Measurements from ENCODE around the gene ZNF33B.

The ZNF33B gene

GRCh38 chr10:42648512-42648911, 10.1 kb upstream of the ZNF33B start:
- Histone ChIP-seq H3K79me2 (ENCODE audit: control insufficient read depth, low read length) (no peaks in the 10 kb centered on the region), H3K4me3 (ENCODE audit: low read length) (no peak overlapping the region), H3K36me3 (ENCODE audit: control insufficient read depth, low read length) (peaks cover 2% of the 10 kb centered on the region; the same call in 1 of the 2 replicates), H3K4me1 (ENCODE audit: control insufficient read depth, low read length) (peaks cover 10% of the 10 kb centered on the region), H4K20me1 (ENCODE audit: control insufficient read depth, insufficient read depth, low read depth, low read length) (no peaks in the 10 kb centered on the region), H3F3A (ENCODE audit: control insufficient read depth, insufficient read depth) (no peaks in the 10 kb centered on the region), H3K9me3 (ENCODE audit: control insufficient read depth, insufficient read depth, low read length) (peaks cover 14% of the 10 kb centered on the region; the same call in 1 of the 2 replicates), H3K27me3 (ENCODE audit: control insufficient read depth, low read length) (no peaks in the 10 kb centered on the region), H3K4me2 (ENCODE audit: low read length) (no peak overlapping the region), H3K27ac (ENCODE audit: low read depth, low read length) (no peak overlapping the region), H3K9me2 (replicated peaks; ENCODE audit: control insufficient read depth, low read length) (no peaks in the 10 kb centered on the region)
- TF ChIP-seq EZH2phosphoT487 (IDR thresholded peaks at IDR 0.05; ENCODE audit: borderline replicate concordance, low read length) (no peak), CTCF (IDR thresholded peaks at IDR 0.05; ENCODE audit: low read depth, low read length, poor library complexity, severe bottlenecking) (no peak)

- H3K4me1 ChIP-seq (ENCODE audit: control insufficient read depth, low read length) = peaks cover 10% of the 10 kb centered on the region
- H3K9me2 ChIP-seq (replicated peaks; ENCODE audit: control insufficient read depth, low read length) = no peaks in the 10 kb centered on the region
- no peaks in the 10 kb centered on the region for H3K27me3 ChIP-seq (ENCODE audit: control insufficient read depth, low read length)
- H3K9me3 ChIP-seq (ENCODE audit: control insufficient read depth, insufficient read depth, low read length) = peaks cover 14% of the 10 kb centered on the region; the same call in 1 of the 2 replicates
- H3K27ac ChIP-seq (ENCODE audit: low read depth, low read length) = no peak overlapping the region
- no peak overlapping the region for H3K4me2 ChIP-seq (ENCODE audit: low read length)
- H3K79me2 ChIP-seq (ENCODE audit: control insufficient read depth, low read length) = no peaks in the 10 kb centered on the region
- TF ChIP-seq CTCF (IDR thresholded peaks at IDR 0.05; ENCODE audit: low read depth, low read length, poor library complexity, severe bottlenecking) (no peak), EZH2phosphoT487 (IDR thresholded peaks at IDR 0.05; ENCODE audit: borderline replicate concordance, low read length) (no peak)
- no peak overlapping the region for H3K4me3 ChIP-seq (ENCODE audit: low read length)
- H3F3A ChIP-seq (ENCODE audit: control insufficient read depth, insufficient read depth) = no peaks in the 10 kb centered on the region
- H4K20me1 ChIP-seq (ENCODE audit: control insufficient read depth, insufficient read depth, low read depth, low read length) = no peaks in the 10 kb centered on the region
- H3K36me3 ChIP-seq (ENCODE audit: control insufficient read depth, low read length) = peaks cover 2% of the 10 kb centered on the region; the same call in 1 of the 2 replicates
Observed at GRCh38 chr10:42646687-42647640, 8.6 kb upstream of the ZNF33B start.

- H3K27me3 ChIP-seq (ENCODE audit: control insufficient read depth, low read length) = no peaks in the 10 kb centered on the region
- H3K4me2 ChIP-seq (ENCODE audit: low read length) = no peak overlapping the region
- H3K27ac ChIP-seq (ENCODE audit: low read depth, low read length) = no peak overlapping the region
- no peak overlapping the region for H3K4me3 ChIP-seq (ENCODE audit: low read length)
- H3K79me2 ChIP-seq (ENCODE audit: control insufficient read depth, low read length) = no peaks in the 10 kb centered on the region
- H3K9me2 ChIP-seq (replicated peaks; ENCODE audit: control insufficient read depth, low read length) = no peaks in the 10 kb centered on the region
- peaks cover 2% of the 10 kb centered on the region; the same call in 1 of the 2 replicates for H3K36me3 ChIP-seq (ENCODE audit: control insufficient read depth, low read length)
- TF ChIP-seq CTCF (IDR thresholded peaks at IDR 0.05; ENCODE audit: low read depth, low read length, poor library complexity, severe bottlenecking) (no peak), EZH2phosphoT487 (IDR thresholded peaks at IDR 0.05; ENCODE audit: borderline replicate concordance, low read length) (no peak)
- H3K9me3 ChIP-seq (ENCODE audit: control insufficient read depth, insufficient read depth, low read length) = peaks cover 14% of the 10 kb centered on the region; the same call in 1 of the 2 replicates
- peaks cover 10% of the 10 kb centered on the region for H3K4me1 ChIP-seq (ENCODE audit: control insufficient read depth, low read length)
- no peaks in the 10 kb centered on the region for H3F3A ChIP-seq (ENCODE audit: control insufficient read depth, insufficient read depth)
- H4K20me1 ChIP-seq (ENCODE audit: control insufficient read depth, insufficient read depth, low read depth, low read length) = no peaks in the 10 kb centered on the region
Observed at GRCh38 chr10:42646214-42646613, 7.8 kb upstream of the ZNF33B start.

Data from DOHH2 (cell line).